Activated CD4-positive, alpha-beta T cell treated with anti-CD3 and anti-CD28 coated beads, Interleukin-2, Interleukin-6, amounts not matched to agents 100 ng/mL and 50 ng/mL, durations not matched to agents 16 hours and 8 hours (primary cell): ENCODE measurements around the gene UBE2M.
"Not testable (repeated sequence)": the region's sequence is repeated elsewhere in the genome, so short reads cannot be mapped to it uniquely, and the experiment has no call there.

ENCODE experiments used
- DNase-seq: peaks from one replicate; pipeline ENCODE4 v3.0.0-alpha.2; 2020

Gene UBE2M

DNA sequence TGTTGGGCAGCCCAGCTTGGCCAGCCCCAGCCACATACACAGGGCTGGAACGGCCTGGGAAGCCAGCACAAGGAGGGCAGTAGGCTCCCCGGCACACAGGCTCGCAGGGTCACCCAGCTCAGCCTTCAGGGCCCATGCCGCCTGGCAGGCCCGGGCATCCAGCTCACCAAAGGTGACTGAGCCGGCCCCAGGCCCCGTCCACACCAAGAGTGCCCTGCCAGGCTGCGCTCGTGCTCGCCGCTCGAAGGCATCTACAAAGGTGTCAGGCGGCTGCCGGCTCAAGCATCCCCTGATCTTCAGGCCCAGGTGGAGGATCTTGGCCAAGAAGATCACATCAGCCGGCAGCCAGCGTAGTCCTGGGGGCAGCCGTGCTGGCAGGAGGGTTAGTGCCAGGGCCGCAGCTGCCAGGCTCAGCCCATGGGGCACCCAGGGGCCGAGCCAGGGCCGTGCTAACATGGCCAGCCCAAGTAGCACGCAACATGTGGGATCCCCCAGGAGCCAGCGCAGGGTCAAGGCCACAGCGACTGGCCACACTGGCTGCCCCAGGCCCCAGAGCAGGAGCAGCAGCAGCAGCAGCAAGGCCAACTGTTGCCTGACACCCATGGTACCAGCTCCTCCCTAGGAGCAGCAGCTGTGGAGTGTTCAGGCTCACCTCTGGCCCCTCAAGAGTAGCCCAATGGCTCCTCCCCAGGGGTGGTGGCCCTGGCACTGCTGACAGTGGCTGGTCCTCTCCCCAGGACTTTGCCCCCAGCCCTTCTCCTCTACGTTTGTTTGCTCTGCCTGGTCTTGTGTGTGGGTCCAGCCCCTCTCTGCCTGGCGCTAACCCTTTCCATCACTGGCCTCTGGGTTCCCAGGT is 46.8 kb downstream of the UBE2M start, which contains the start of gene SLC27A5:
TSS of gene SLC27A5 (minus strand) at position 640 of the 856 bp plus-strand sequence. CDS start at position 603, 37 bp downstream.
- DNase-seq = no peak

- DNase-seq = no peak
Observed at GRCh38 chr19:58510084-58510862, 48.1 kb downstream of the UBE2M start.

DNA sequence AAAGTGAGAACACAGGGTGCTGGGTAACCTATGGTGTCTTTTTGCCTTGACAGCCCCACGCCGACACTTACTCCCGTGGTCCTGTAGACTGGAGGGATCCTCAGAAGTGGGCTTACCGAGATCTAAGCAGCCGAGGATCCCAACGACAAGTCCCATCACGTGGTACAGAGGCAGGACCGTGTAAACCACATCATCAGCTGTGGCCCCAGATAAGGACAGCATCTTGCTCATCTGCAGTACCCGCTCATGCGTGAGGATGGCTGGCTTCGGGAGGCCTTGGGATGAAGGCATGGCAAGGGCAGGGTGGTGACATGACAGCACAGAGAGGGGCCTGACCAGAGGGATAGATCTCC is 48.7 kb downstream of the UBE2M start:
- DNase-seq = no peak

DNA sequence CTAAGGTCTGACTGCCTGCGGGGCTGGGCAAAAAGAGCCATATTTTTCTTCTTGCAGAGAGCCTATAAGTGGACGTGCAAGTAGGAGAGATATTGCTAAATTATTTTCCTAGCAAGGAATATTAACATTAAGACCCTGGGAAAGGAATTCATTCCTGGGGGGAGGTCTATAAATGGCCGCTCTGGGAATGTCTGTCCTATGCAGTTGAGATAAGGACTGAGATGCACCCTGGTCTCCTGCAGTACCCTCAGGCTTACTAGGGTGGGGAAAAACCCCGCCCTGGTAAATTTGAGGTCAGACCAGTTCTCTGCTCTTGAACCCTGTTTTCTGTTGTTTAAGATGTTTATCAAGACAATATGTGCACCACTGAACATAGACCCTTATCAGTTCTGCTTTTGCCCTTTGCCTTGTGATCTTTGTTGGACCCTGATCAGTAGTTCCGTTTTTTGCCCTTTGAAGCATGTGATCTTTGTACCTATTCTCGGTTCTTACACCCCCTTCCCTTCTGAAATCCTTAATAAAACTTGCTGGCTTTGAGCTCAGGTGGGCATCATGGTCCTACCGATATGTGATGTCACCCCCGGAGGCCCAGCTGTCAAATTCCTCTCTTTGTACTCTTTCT is 50.7 kb downstream of the UBE2M start:
- not testable (repeated sequence) for DNase-seq
